CD8-positive, alpha-beta memory T cell (primary cell): ENCODE data around the gene SMAD9. TPM values are rescaled to one million over a fixed set of nuclear protein-coding genes. Genes with fewer than 3 reads are reported as not detected.

Source experiments
- CTCF ChIA-PET: fragments of 350-600 bp; sonication (Branson Sonifier 250); formaldehyde crosslinking; loops from one replicate; lab custom pipeline; 2021; ENCODE audit warnings: antibody characterized with exemption; lab: Charles Lee
- POLR2A ChIA-PET: fragments of 350-600 bp; sonication (Branson Sonifier 250); formaldehyde crosslinking; loops from one replicate; lab custom pipeline; 2021; ENCODE audit warnings: antibody characterized with exemption; lab: Charles Lee
- DNase-seq, 5 donors: peaks; one replicate each; pipeline versions ENCODE4 v3.0.0 to v3.0.0-alpha.2; 2020 to 2022; ENCODE audit warnings: mixed read lengths in 1 of 5
- H3K27ac ChIP-seq: one replicate; pipeline ENCODE4 v1.7.0; 2013; ENCODE audit warnings: low read depth, mild to moderate bottlenecking, low read length, moderate library complexity
- H3K27me3 ChIP-seq: 2 replicates; pipeline ENCODE4 v1.7.0; 2013; ENCODE audit warnings: low read length, mild to moderate bottlenecking; ENCODE audit not compliant: insufficient read depth, poor library complexity, severe bottlenecking
- H3K36me3 ChIP-seq: 2 replicates; pipeline ENCODE4 v1.7.0; 2013; ENCODE audit warnings: mild to moderate bottlenecking, low read length, moderate library complexity; ENCODE audit not compliant: insufficient read depth
- H3K4me1 ChIP-seq: 2 replicates; pipeline ENCODE4 v1.7.0; 2013; ENCODE audit warnings: mild to moderate bottlenecking, low read length, moderate library complexity; ENCODE audit not compliant: insufficient read depth
- H3K4me3 ChIP-seq: 2 replicates; pipeline ENCODE4 v1.7.0; 2013; ENCODE audit warnings: mild to moderate bottlenecking, low read length
- H3K9me3 ChIP-seq: 2 replicates; pipeline ENCODE4 v1.7.0; 2013; ENCODE audit warnings: mild to moderate bottlenecking, low read length
- H3K27ac Mint-ChIP-seq, 8 donors: one replicate each; pipeline ENCODE4 v1.8.0; 2020 to 2021; ENCODE audit warnings: mixed read lengths in 8 of 8, mild to moderate bottlenecking in 6 of 8, inconsistent platforms in 3 of 8, moderate library complexity in 3 of 8
- H3K27me3 Mint-ChIP-seq, 2 donors: one replicate each; pipeline ENCODE4 v1.8.0; 2020 to 2021; ENCODE audit warnings: mixed read lengths in 2 of 2, mild to moderate bottlenecking in 1 of 2, moderate library complexity in 1 of 2
- H3K36me3 Mint-ChIP-seq, 3 donors: one replicate each; pipeline ENCODE4 v1.8.0; 2020 to 2021; ENCODE audit warnings: mixed read lengths in 3 of 3, inconsistent platforms in 1 of 3, mild to moderate bottlenecking in 1 of 3
- H3K4me1 Mint-ChIP-seq, 3 donors: one replicate each; pipeline ENCODE4 v1.8.0; 2020 to 2021; ENCODE audit warnings: mixed read lengths in 3 of 3, inconsistent platforms in 1 of 3, mild to moderate bottlenecking in 1 of 3
- H3K4me3 Mint-ChIP-seq, 7 donors: one replicate each; pipeline ENCODE4 v1.8.0; 2020 to 2021; ENCODE audit warnings: mixed read lengths in 7 of 7, mild to moderate bottlenecking in 6 of 7, moderate library complexity in 4 of 7, inconsistent platforms in 2 of 7
- H3K9me3 Mint-ChIP-seq, 5 donors: one replicate each; pipeline ENCODE4 v1.8.0; 2020 to 2022; ENCODE audit warnings: mixed read lengths in 5 of 5, mild to moderate bottlenecking in 3 of 5, moderate library complexity in 2 of 5, inconsistent platforms in 1 of 5
- polyA plus RNA-seq: library from polyadenylated mRNA; unstranded; fragments of 300-500 nt; fragmentation: Illumina TruSeq; gene quantifications from one replicate; pipeline ENCODE4 v1.2.3, GENCODE V29; 2021
- total RNA-seq, 2 experiments: library from RNA; stranded (reverse); gene quantifications; one replicate each; pipeline ENCODE4 v1.2.3, GENCODE V29; 2021

The SMAD9 gene
- total RNA-seq (not detected), polyA plus RNA-seq (not detected)

- H3K27me3 Mint-ChIP-seq = peaks cover 23 to 75% of the 10 kb centered on the region in 2 donors
- H3K27me3 ChIP-seq = peaks cover 9% of the 10 kb centered on the region
- H3K4me3 ChIP-seq = no peak within 1 kb of the TSS
- no peaks in the 10 kb centered on the region for H3K36me3 ChIP-seq
- no peak for DNase-seq
- no peaks in the 10 kb centered on the region for H3K9me3 ChIP-seq
- no peaks in the 10 kb centered on the region for H3K4me1 ChIP-seq
- POLR2A ChIA-PET = no interaction called here
- H3K4me1 Mint-ChIP-seq = peaks cover 6 to 12% (median 6%) of the 10 kb centered on the region in 3 donors
- CTCF ChIA-PET = no interaction called here
- no peaks in the 10 kb centered on the region for H3K9me3 Mint-ChIP-seq
- no peak within 1 kb of the TSS for H3K27ac ChIP-seq
- H3K36me3 Mint-ChIP-seq = no peaks in the 10 kb centered on the region
- H3K27ac Mint-ChIP-seq = peak within 1 kb of the TSS in 2 of 8 donors; percentile 12 to 17
- H3K4me3 Mint-ChIP-seq = peak within 1 kb of the TSS; percentile 58 to 84 (median 71)
Observed at GRCh38 chr13:36919833-36920615, at the start of gene SMAD9. SMAD9 (minus strand) TSS chr13:36920238; CDS start chr13:36879689, 40,549 bp downstream.

- CTCF ChIA-PET = no interaction called here
- POLR2A ChIA-PET = no interaction called here
Observed at GRCh38 chr13:36966404-36966803, 46.4 kb upstream of the SMAD9 start.

GRCh38 chr13:36965767-36966166 lies 45.7 kb upstream of the SMAD9 start:
- CTCF ChIA-PET = no interaction called here
- no peaks in the 10 kb centered on the region for H3K9me3 ChIP-seq
- no peak overlapping the region for H3K4me3 Mint-ChIP-seq
- H3K36me3 Mint-ChIP-seq = peaks cover 17 to 74% (median 28%) of the 10 kb centered on the region in 3 donors
- no peaks in the 10 kb centered on the region for H3K4me1 ChIP-seq
- H3K27ac ChIP-seq = no peak overlapping the region
- H3K27ac Mint-ChIP-seq = no peak overlapping the region
- H3K4me3 ChIP-seq = no peak overlapping the region
- no peak for DNase-seq
- no peaks in the 10 kb centered on the region for H3K9me3 Mint-ChIP-seq
- POLR2A ChIA-PET = no interaction called here
- H3K36me3 ChIP-seq = peaks cover 28% of the 10 kb centered on the region
- H3K27me3 Mint-ChIP-seq = no peaks in the 10 kb centered on the region
- H3K4me1 Mint-ChIP-seq = peaks cover 0 to 1% (median 0%) of the 10 kb centered on the region in 3 donors
- no peaks in the 10 kb centered on the region for H3K27me3 ChIP-seq

More at GRCh38 chr13:36966404-36966803, 46.4 kb upstream of the SMAD9 start:
- Mint-ChIP-seq H3K27me3 (no peaks in the 10 kb centered on the region), H3K27ac (no peak overlapping the region), H3K36me3 (peaks cover 17 to 76% (median 30%) of the 10 kb centered on the region in 3 donors), H3K4me1 (peaks cover 0 to 1% (median 0%) of the 10 kb centered on the region in 3 donors), H3K4me3 (no peak overlapping the region), H3K9me3 (no peaks in the 10 kb centered on the region)
- Histone ChIP-seq H3K36me3 (peaks cover 29% of the 10 kb centered on the region), H3K27ac (no peak overlapping the region), H3K4me3 (no peak overlapping the region), H3K4me1 (no peaks in the 10 kb centered on the region), H3K27me3 (no peaks in the 10 kb centered on the region), H3K9me3 (no peaks in the 10 kb centered on the region)
- DNase-seq = no peak

DNA sequence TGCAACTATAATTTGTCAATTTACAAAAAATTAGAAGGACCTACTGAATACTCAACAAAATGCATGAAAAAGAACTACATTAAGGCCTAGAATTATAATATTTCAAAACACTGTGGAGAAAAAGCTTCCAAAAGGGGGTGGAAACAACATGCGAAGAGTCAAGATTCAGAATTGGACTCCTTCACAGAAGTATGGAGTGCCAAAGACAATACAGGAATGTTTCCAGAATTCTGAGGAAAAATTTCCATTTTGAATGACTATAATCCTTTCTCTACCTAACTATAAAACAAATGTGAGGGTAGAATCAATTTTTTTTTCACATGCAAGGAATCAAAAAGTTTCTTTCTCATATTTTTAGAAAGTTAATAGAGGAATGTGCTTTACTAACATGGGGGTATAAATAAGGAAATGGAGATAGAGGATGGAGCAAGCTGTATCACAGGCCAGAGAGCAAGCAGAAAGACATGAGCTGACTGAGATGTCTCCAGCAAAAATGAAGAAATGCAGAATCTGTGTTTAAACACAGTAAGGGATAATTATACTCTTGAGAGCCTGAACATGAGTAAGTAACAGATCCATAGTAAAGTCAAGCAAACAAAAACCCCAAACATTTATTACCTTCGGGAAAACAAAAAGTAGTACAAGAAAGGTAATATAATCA lies 39.5 kb upstream of the SMAD9 start:
- Histone ChIP-seq H3K27ac (no peak overlapping the region), H3K4me1 (no peaks in the 10 kb centered on the region), H3K4me3 (no peak overlapping the region), H3K9me3 (no peaks in the 10 kb centered on the region), H3K36me3 (peaks cover 19% of the 10 kb centered on the region), H3K27me3 (no peaks in the 10 kb centered on the region)
- H3K36me3 Mint-ChIP-seq = peaks cover 4 to 78% (median 22%) of the 10 kb centered on the region in 3 donors
- ChIA-PET CTCF (no interaction called here), POLR2A (no interaction called here)
- peaks cover 7 to 12% (median 7%) of the 10 kb centered on the region in 3 donors for H3K4me1 Mint-ChIP-seq
- H3K27me3 Mint-ChIP-seq = no peaks in the 10 kb centered on the region
- H3K9me3 Mint-ChIP-seq = no peaks in the 10 kb centered on the region
- no peak overlapping the region for H3K4me3 Mint-ChIP-seq
- peak overlapping the region in 2 of 8 donors; percentile 9 to 14 for H3K27ac Mint-ChIP-seq
- DNase-seq = no peak

DNA sequence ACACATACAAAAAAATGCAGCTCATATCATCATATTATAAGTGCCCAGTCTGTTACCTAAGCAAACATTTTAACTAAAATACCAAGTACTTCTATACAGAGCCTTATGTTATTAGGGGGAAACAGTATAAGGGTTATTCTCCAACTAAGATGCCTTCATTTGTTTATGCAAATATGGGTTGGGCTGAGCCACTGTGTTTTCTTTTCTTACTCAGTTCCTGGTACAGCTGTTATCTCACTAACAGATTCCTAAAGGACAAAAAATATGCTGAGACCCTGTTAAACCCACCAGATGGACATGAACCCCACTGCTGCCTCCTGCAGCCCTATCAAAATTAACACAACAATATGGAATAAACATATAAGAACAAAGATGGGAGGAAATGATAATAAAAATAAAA lies 34.5 kb upstream of the SMAD9 start:
- H3K9me3 ChIP-seq = no peaks in the 10 kb centered on the region
- ChIA-PET CTCF (no interaction called here), POLR2A (no interaction called here)
- Mint-ChIP-seq H3K4me3 (no peak overlapping the region), H3K9me3 (no peaks in the 10 kb centered on the region), H3K27ac (peak overlapping the region in 3 of 8 donors; percentile 0 to 74 (median 51)), H3K4me1 (peaks cover 4 to 8% (median 5%) of the 10 kb centered on the region in 3 donors), H3K27me3 (no peaks in the 10 kb centered on the region), H3K36me3 (peaks cover 0 to 83% (median 19%) of the 10 kb centered on the region in 3 donors)
- H3K27ac ChIP-seq = no peak overlapping the region
- H3K36me3 ChIP-seq = peaks cover 34% of the 10 kb centered on the region
- no peaks in the 10 kb centered on the region for H3K27me3 ChIP-seq
- H3K4me1 ChIP-seq = no peaks in the 10 kb centered on the region
- no peak overlapping the region for H3K4me3 ChIP-seq
- no peak for DNase-seq

GRCh38 chr13:36950920-36951319 lies 30.9 kb upstream of the SMAD9 start:
- CTCF ChIA-PET = no interaction called here
- Histone ChIP-seq H3K27me3 (no peaks in the 10 kb centered on the region), H3K9me3 (no peaks in the 10 kb centered on the region), H3K36me3 (peaks cover 34% of the 10 kb centered on the region), H3K4me1 (no peaks in the 10 kb centered on the region), H3K27ac (no peak overlapping the region), H3K4me3 (no peak overlapping the region)
- Mint-ChIP-seq H3K4me1 (no peaks in the 10 kb centered on the region), H3K27me3 (no peaks in the 10 kb centered on the region), H3K27ac (no peak overlapping the region), H3K36me3 (peaks cover 9 to 71% (median 25%) of the 10 kb centered on the region in 3 donors), H3K9me3 (no peaks in the 10 kb centered on the region), H3K4me3 (no peak overlapping the region)
- DNase-seq = no peak
- POLR2A ChIA-PET = no interaction called here

DNA sequence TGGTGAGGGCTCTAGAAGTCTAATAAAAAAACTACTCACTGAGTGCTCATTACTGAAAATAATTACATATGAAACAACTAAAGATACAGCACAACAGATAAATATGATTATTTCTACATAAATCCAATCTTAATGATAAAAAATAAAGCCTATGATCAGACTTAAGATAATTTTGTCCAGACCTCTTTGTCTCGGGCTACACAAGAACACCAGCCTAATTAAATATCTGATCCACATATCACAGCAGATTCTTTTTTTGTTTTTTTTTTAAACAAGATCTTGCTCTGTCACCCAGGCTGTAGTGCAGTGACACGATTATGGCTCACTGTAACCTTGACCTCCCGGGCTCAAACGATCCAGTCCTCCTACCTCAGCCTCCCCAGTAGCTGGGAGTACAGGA lies 30.3 kb upstream of the SMAD9 start:
- Mint-ChIP-seq H3K4me3 (no peak overlapping the region), H3K36me3 (peaks cover 9 to 66% (median 23%) of the 10 kb centered on the region in 3 donors), H3K27me3 (no peaks in the 10 kb centered on the region), H3K9me3 (peaks cover 0 to 2% (median 0%) of the 10 kb centered on the region in 5 donors), H3K27ac (peak overlapping the region in 1 of 8 donors; percentile 29), H3K4me1 (no peaks in the 10 kb centered on the region)
- peaks cover 34% of the 10 kb centered on the region for H3K36me3 ChIP-seq
- ChIA-PET CTCF (no interaction called here), POLR2A (no interaction called here)
- H3K4me3 ChIP-seq = no peak overlapping the region
- H3K27ac ChIP-seq = no peak overlapping the region
- no peaks in the 10 kb centered on the region for H3K4me1 ChIP-seq
- H3K27me3 ChIP-seq = no peaks in the 10 kb centered on the region
- H3K9me3 ChIP-seq = no peaks in the 10 kb centered on the region
- no peak for DNase-seq

DNA sequence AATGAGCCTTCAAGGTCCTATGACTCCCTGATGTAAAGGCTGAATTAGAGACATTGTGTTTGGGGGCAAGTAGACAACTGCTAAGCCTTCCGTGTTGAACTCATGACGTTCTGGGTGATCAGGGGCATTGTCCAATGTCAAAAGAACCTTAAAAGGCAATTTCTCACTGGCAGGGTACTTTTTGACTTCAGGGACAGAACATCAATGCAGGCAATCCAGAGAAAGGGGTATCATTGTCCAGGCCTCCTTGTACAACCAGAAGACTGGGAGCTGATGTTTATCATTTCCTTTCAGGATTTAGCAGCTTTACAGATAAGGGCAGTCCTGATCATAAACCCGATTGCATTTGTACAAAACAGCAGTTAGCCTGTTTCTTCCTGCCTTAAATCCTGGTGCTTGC lies 25.0 kb upstream of the SMAD9 start:
- Mint-ChIP-seq H3K36me3 (peaks cover 9 to 21% (median 17%) of the 10 kb centered on the region in 3 donors), H3K27me3 (peaks cover 0 to 8% of the 10 kb centered on the region in 2 donors), H3K27ac (no peak overlapping the region), H3K4me1 (no peaks in the 10 kb centered on the region), H3K9me3 (peaks cover 0 to 14% (median 3%) of the 10 kb centered on the region in 5 donors), H3K4me3 (no peak overlapping the region)
- no peaks in the 10 kb centered on the region for H3K9me3 ChIP-seq
- POLR2A ChIA-PET = no interaction called here
- CTCF ChIA-PET = no interaction called here
- no peaks in the 10 kb centered on the region for H3K4me1 ChIP-seq
- no peak overlapping the region for H3K27ac ChIP-seq
- DNase-seq = no peak
- H3K4me3 ChIP-seq = no peak overlapping the region
- H3K27me3 ChIP-seq = no peaks in the 10 kb centered on the region
- no peaks in the 10 kb centered on the region for H3K36me3 ChIP-seq
